Progenitor cell of endocrine pancreas (in vitro differentiated cells): ENCODE results near the gene IRGM. TPM values are rescaled to one million over a fixed set of nuclear protein-coding genes. Genes with fewer than 3 reads are reported as not detected.

Experiments used
- DNase-seq: peaks from one replicate; pipeline ENCODE4 v3.0.0; 2021; ENCODE audit warnings: low spot score; ENCODE audit not compliant: unreplicated experiment
- H3K27ac Mint-ChIP-seq: 2 replicates; pipeline ENCODE4 v1.8.0; 2021; ENCODE audit warnings: mild to moderate bottlenecking, moderate library complexity, mixed read lengths
- H3K27me3 Mint-ChIP-seq: 2 replicates; pipeline ENCODE4 v1.8.0; 2021; ENCODE audit warnings: mixed read lengths
- H3K36me3 Mint-ChIP-seq: 2 replicates; pipeline ENCODE4 v1.8.0; 2022; ENCODE audit warnings: mixed read lengths; ENCODE audit not compliant: insufficient read depth
- H3K4me1 Mint-ChIP-seq: 2 replicates; pipeline ENCODE4 v1.8.0; 2021; ENCODE audit warnings: low read depth, mixed read lengths
- H3K4me3 Mint-ChIP-seq: 2 replicates; pipeline ENCODE4 v1.8.0; 2021; ENCODE audit warnings: low read depth, mild to moderate bottlenecking, moderate library complexity, mixed read lengths
- H3K9me3 Mint-ChIP-seq: 2 replicates; pipeline ENCODE4 v1.8.0; 2021; ENCODE audit warnings: low read depth, mixed read lengths
- total RNA-seq: library from RNA; stranded (reverse); gene quantifications from 2 replicates; pipeline ENCODE4 v1.2.1, GENCODE V29; 2021
- TF ChIP-seq, protein P1 (sequence below): fragments of 200-600 bp; sonication (generic); IDR thresholded peaks from one replicate; pipeline ENCODE4 v1.5.0; 2021; ENCODE audit warnings: antibody characterized with exemption, mild to moderate bottlenecking; ENCODE audit not compliant: unreplicated experiment

IRGM gene
- total RNA-seq, 1 donor from 2014 or later: not detected

DNA sequence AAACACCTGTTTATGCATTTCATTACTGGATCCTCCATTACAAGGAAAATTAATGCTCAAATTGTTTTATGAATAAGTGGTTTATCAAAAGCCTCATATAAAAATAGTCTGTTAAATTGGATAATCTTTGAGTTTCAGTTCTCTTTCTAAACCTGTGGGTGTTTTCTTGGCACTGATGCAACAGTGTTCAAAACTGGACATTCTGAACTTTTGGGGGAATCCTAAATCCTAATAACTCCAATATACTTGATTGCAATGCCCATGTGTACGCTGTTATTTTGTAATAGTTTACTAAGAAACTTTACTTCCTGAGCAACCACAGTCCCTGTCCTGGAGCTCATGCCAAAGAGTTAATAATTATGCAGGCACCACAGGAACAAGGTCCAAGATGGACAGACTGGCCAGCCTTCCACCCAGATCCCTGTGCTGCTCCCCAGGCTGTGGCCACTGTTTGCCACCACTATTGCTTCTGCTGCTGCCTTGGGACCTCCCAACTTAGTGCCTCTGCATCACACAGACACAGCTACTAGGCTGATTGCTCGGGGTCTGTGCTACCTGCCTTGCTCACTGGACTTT is 14.0 kb downstream of the IRGM start:
- no peak for DNase-seq
- Mint-ChIP-seq H3K36me3 (no peaks in the 10 kb centered on the region), H3K9me3 (peaks cover 3% of the 10 kb centered on the region), H3K4me3 (no peak overlapping the region), H3K27ac (no peak overlapping the region), H3K4me1 (no peaks in the 10 kb centered on the region), H3K27me3 (peaks cover 5% of the 10 kb centered on the region)
- TF ChIP-seq, protein P1, sequence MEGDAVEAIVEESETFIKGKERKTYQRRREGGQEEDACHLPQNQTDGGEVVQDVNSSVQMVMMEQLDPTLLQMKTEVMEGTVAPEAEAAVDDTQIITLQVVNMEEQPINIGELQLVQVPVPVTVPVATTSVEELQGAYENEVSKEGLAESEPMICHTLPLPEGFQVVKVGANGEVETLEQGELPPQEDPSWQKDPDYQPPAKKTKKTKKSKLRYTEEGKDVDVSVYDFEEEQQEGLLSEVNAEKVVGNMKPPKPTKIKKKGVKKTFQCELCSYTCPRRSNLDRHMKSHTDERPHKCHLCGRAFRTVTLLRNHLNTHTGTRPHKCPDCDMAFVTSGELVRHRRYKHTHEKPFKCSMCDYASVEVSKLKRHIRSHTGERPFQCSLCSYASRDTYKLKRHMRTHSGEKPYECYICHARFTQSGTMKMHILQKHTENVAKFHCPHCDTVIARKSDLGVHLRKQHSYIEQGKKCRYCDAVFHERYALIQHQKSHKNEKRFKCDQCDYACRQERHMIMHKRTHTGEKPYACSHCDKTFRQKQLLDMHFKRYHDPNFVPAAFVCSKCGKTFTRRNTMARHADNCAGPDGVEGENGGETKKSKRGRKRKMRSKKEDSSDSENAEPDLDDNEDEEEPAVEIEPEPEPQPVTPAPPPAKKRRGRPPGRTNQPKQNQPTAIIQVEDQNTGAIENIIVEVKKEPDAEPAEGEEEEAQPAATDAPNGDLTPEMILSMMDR: no peak

DNA sequence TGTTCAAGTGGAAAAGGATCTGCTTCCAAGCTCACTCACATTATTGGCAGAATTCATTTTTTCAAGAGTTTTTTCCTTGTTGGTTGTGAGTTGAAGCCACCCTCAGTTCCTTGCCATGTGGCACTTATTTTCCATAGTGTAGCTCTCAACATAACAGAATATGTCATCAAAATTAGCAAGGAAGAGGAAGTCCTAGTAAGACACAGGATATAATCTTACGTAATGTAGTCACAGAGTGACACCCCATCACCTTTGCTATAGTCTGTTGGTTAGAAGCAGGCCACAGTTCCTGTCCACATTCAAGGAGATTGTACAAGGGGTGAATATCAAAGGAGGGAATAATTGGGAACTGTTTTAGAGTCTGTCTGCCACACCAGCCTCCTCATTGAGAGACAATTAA is 15.7 kb downstream of the IRGM start:
- no peak for DNase-seq
- Mint-ChIP-seq H3K4me3 (no peak overlapping the region), H3K27me3 (peaks cover 5% of the 10 kb centered on the region), H3K4me1 (no peaks in the 10 kb centered on the region), H3K27ac (no peak overlapping the region), H3K9me3 (peaks cover 13% of the 10 kb centered on the region), H3K36me3 (no peaks in the 10 kb centered on the region)
- TF ChIP-seq, protein P1: no peak

DNA sequence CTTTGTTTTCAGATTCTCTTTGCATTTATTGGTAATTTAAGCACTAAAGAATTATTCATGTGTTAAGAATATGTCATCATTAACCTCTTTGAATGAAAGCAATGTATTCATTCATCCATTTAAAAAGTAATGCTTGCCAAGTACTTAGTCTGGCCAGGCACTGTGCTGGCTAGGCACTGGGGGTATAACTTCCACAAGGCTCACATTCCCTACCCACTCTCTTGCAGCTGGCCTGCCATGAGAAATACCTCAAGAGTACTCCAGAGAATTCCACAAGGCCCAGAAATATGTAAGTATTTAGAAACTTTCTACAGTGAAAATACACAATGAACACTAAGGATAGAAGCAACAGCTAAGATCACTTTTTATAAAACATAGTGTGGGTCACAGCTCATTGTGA is 33.0 kb downstream of the IRGM start:
- DNase-seq: no peak
- Mint-ChIP-seq H3K27ac (no peak overlapping the region), H3K4me3 (no peak overlapping the region), H3K9me3 (peaks cover 25% of the 10 kb centered on the region), H3K36me3 (no peaks in the 10 kb centered on the region), H3K4me1 (no peaks in the 10 kb centered on the region), H3K27me3 (no peaks in the 10 kb centered on the region)
- TF ChIP-seq, protein P1: no peak

DNA sequence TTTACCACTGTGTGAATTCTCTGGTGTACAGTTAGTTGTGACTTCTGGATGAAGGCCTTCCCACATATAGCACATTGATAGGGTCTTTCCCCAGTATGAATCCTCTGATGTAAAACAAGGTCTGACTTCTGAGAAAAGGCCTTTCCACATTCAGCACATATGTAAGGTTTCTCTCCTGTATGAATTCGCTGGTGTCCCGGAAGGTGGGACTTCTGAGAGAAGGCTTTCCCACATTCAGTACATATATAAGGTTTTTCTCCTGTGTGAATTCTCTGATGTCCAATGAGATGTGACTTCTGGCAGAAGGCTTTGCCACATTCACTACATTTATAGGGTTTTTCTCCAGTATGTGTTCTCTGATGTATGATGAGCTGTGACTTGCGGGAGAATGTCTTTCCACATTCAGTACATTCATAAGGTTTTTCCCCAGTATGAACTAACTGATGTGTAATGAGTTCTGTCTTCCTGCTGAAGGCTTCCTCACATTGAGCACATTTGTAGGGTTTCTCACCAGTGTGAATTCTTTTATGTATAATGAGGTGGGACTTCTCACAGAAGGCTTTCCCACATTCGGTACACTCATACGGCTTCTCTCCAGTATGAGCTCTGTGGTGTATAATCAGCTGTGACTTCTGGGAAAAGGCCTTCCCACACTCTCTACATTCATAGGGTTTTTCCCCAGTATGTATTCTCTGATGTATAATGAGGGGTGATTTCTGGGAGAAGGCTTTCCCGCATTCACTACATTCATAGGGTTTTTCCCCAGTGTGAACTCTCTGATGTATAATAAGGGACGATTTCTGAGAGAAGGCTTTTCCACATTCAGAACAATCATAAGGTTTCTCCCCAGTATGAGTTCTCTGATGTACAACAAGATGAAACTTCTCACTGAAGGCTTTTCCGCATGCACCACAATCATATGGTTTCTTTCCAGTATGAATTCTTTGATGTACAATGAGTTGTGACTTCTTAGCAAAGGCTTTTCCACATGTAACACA is 49.4 kb downstream of the IRGM start:
- H3K4me1 Mint-ChIP-seq: no peaks in the 10 kb centered on the region
- peaks cover 77% of the 10 kb centered on the region for H3K9me3 Mint-ChIP-seq
- no peak overlapping the region for H3K27ac Mint-ChIP-seq
- DNase-seq: no peak
- TF ChIP-seq, protein P1: no peak
- H3K36me3 Mint-ChIP-seq: peaks cover 62% of the 10 kb centered on the region
- H3K4me3 Mint-ChIP-seq: no peak overlapping the region
- H3K27me3 Mint-ChIP-seq: no peaks in the 10 kb centered on the region

Other genes starting within 250 kb of the IRGM start
- 1.4 and 1.5 TPM in 2 replicates for gene SYNPO, start 205.9 kb upstream of the IRGM start, total RNA-seq
- gene MYOZ3, start 185.3 kb upstream of the IRGM start, total RNA-seq: 2.9 and 3.1 TPM in 2 replicates
- gene RBM22, start 145.5 kb upstream of the IRGM start, total RNA-seq: 58.1 and 59.1 TPM in 2 replicates
- gene DCTN4, start 87.5 kb upstream of the IRGM start, total RNA-seq: 68.6 and 73.3 TPM in 2 replicates
- 11.5 and 12.2 TPM in 2 replicates for gene SMIM3, start 67.8 kb upstream of the IRGM start, total RNA-seq
- gene ZNF300, start 58.5 kb downstream of the IRGM start, total RNA-seq: 17.2 and 18.6 TPM in 2 replicates
- 28.2 and 34.1 TPM in 2 replicates for gene GPX3, start 174.1 kb downstream of the IRGM start, total RNA-seq
- gene TNIP1, start 234.5 kb downstream of the IRGM start, total RNA-seq: 53.8 and 55.0 TPM in 2 replicates